ENCODE results near the gene EHD1.

Gene EHD1

GRCh38 chr11:64910451-64911093 is 32.2 kb upstream of the EHD1 start:
- FAIRE-seq (no peak), DNase-seq (ENCODE audit: insufficient read length, low spot score) (no peak)

- no peak for DNase-seq (ENCODE audit: insufficient read length, low spot score)
- FAIRE-seq = no peak
Observed at GRCh38 chr11:64909653-64910343, 31.4 kb upstream of the EHD1 start.

GRCh38 chr11:64908766-64909165 is 30.3 kb upstream of the EHD1 start:
- DNase-seq (ENCODE audit: insufficient read length, low spot score) (no peak), FAIRE-seq (no peak)

- FAIRE-seq (no peak), DNase-seq (ENCODE audit: insufficient read length, low spot score) (no peak)
Observed at GRCh38 chr11:64906314-64906635, 27.9 kb upstream of the EHD1 start.

GRCh38 chr11:64905516-64906313 is 27.3 kb upstream of the EHD1 start:
- DNase-seq (ENCODE audit: insufficient read length, low spot score) (no peak), FAIRE-seq (no peak)

- no peak for DNase-seq (ENCODE audit: insufficient read length, low spot score)
- FAIRE-seq = no peak
Observed at GRCh38 chr11:64903291-64903833, 24.9 kb upstream of the EHD1 start.

GRCh38 chr11:64902102-64902900 is 23.9 kb upstream of the EHD1 start:
- no peak for DNase-seq (ENCODE audit: insufficient read length, low spot score)
- FAIRE-seq = no peak

GRCh38 chr11:64900774-64901173 is 22.4 kb upstream of the EHD1 start:
- no peak for DNase-seq (ENCODE audit: insufficient read length, low spot score)
- no peak for FAIRE-seq

GRCh38 chr11:64900263-64900678 is 21.9 kb upstream of the EHD1 start:
- FAIRE-seq = no peak
- DNase-seq (ENCODE audit: insufficient read length, low spot score) = no peak

- FAIRE-seq = no peak
- no peak for DNase-seq (ENCODE audit: insufficient read length, low spot score)
Observed at GRCh38 chr11:64898541-64898940, 20.1 kb upstream of the EHD1 start.

GRCh38 chr11:64898076-64898445 is 19.6 kb upstream of the EHD1 start:
- DNase-seq (ENCODE audit: insufficient read length, low spot score) (no peak), FAIRE-seq (no peak)

GRCh38 chr11:64897381-64898075 is 19.1 kb upstream of the EHD1 start:
- no peak for FAIRE-seq
- DNase-seq (ENCODE audit: insufficient read length, low spot score) = no peak

- FAIRE-seq (no peak), DNase-seq (ENCODE audit: insufficient read length, low spot score) (no peak)
Observed at GRCh38 chr11:64896448-64897022, 18.1 kb upstream of the EHD1 start.

GRCh38 chr11:64894812-64895452 is 16.5 kb upstream of the EHD1 start:
- FAIRE-seq = no peak

GRCh38 chr11:64894070-64894811 is 15.8 kb upstream of the EHD1 start:
- FAIRE-seq (peak; percentile 88), DNase-seq (ENCODE audit: insufficient read length, low spot score) (peak; percentile 79)

More at GRCh38 chr11:64894812-64895452, 16.5 kb upstream of the EHD1 start:
- DNase-seq (ENCODE audit: insufficient read length, low spot score) = no peak

GRCh38 chr11:64893194-64894069 is 15.0 kb upstream of the EHD1 start:
- no peak for DNase-seq (ENCODE audit: insufficient read length, low spot score)
- no peak for FAIRE-seq

GRCh38 chr11:64892838-64893193 is 14.4 kb upstream of the EHD1 start:
- DNase-seq (ENCODE audit: insufficient read length, low spot score) (no peak), FAIRE-seq (no peak)

GRCh38 chr11:64892411-64892831 is 14.0 kb upstream of the EHD1 start:
- FAIRE-seq = no peak
- DNase-seq (ENCODE audit: insufficient read length, low spot score) = no peak

All from HTR-8/SVneo (cell line).